ENCODE data around the gene KCNA5.

Gene KCNA5

DNA sequence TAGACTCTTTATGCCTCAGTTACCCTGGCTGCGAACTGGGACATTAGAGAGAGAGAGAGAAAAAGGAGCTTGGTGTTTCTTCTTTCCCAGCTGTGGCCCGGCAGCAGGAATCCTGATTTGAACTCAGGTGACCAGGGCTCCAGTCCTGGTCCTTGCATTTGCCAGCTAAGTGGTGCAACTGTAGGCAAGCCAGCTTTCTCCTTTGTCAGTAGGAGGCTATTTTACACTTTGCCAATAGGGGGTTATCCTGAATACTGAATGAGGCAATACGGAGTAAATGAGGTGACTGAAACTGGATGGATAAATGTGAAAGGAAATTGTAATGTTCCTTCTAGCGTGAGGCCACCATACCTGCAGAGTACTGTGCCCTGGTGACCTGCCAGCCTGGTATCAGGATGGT, 27.8 kb downstream of the KCNA5 start:
- H3K27me3 ChIP-seq (ENCODE audit: insufficient read depth, poor library complexity, severe bottlenecking): peaks cover 2% of the 10 kb centered on the region
- H3K27ac ChIP-seq (replicated peaks): no peak overlapping the region
- H3K4me3 ChIP-seq (replicated peaks; ENCODE audit: insufficient read depth, low read length): no peak overlapping the region
- no peak for DNase-seq (ENCODE audit: low read depth in 1 of 2, low spot score in 1 of 2)
- TF ChIP-seq POLR2AphosphoS5 (IDR thresholded peaks at IDR 0.05; ENCODE audit: low read depth) (no peak), GABPA (IDR thresholded peaks at IDR 0.05; ENCODE audit: low read depth) (no peak), CTCF (IDR thresholded peaks at IDR 0.05; ENCODE audit: insufficient read depth, low read length) (no peak), SPI1 (IDR thresholded peaks at IDR 0.05; ENCODE audit: borderline replicate concordance, low read depth) (no peak)
- TF ChIP-seq, protein P1, sequence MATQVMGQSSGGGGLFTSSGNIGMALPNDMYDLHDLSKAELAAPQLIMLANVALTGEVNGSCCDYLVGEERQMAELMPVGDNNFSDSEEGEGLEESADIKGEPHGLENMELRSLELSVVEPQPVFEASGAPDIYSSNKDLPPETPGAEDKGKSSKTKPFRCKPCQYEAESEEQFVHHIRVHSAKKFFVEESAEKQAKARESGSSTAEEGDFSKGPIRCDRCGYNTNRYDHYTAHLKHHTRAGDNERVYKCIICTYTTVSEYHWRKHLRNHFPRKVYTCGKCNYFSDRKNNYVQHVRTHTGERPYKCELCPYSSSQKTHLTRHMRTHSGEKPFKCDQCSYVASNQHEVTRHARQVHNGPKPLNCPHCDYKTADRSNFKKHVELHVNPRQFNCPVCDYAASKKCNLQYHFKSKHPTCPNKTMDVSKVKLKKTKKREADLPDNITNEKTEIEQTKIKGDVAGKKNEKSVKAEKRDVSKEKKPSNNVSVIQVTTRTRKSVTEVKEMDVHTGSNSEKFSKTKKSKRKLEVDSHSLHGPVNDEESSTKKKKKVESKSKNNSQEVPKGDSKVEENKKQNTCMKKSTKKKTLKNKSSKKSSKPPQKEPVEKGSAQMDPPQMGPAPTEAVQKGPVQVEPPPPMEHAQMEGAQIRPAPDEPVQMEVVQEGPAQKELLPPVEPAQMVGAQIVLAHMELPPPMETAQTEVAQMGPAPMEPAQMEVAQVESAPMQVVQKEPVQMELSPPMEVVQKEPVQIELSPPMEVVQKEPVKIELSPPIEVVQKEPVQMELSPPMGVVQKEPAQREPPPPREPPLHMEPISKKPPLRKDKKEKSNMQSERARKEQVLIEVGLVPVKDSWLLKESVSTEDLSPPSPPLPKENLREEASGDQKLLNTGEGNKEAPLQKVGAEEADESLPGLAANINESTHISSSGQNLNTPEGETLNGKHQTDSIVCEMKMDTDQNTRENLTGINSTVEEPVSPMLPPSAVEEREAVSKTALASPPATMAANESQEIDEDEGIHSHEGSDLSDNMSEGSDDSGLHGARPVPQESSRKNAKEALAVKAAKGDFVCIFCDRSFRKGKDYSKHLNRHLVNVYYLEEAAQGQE (IDR thresholded peaks at IDR 0.05; ENCODE audit: insufficient replicate concordance, low read depth): no peak

GRCh38 chr12:5072311-5072710, 28.6 kb downstream of the KCNA5 start:
- no peak for DNase-seq (ENCODE audit: low read depth in 1 of 2, low spot score in 1 of 2)
- Histone ChIP-seq H3K4me3 (replicated peaks; ENCODE audit: insufficient read depth, low read length) (no peak overlapping the region), H3K27ac (replicated peaks) (no peak overlapping the region), H3K27me3 (ENCODE audit: insufficient read depth, poor library complexity, severe bottlenecking) (no peaks in the 10 kb centered on the region)
- TF ChIP-seq POLR2AphosphoS5 (IDR thresholded peaks at IDR 0.05; ENCODE audit: low read depth) (no peak), SPI1 (IDR thresholded peaks at IDR 0.05; ENCODE audit: borderline replicate concordance, low read depth) (no peak), CTCF (IDR thresholded peaks at IDR 0.05; ENCODE audit: insufficient read depth, low read length) (no peak), GABPA (IDR thresholded peaks at IDR 0.05; ENCODE audit: low read depth) (no peak)
- TF ChIP-seq, protein P1 (IDR thresholded peaks at IDR 0.05; ENCODE audit: insufficient replicate concordance, low read depth): no peak

DNA sequence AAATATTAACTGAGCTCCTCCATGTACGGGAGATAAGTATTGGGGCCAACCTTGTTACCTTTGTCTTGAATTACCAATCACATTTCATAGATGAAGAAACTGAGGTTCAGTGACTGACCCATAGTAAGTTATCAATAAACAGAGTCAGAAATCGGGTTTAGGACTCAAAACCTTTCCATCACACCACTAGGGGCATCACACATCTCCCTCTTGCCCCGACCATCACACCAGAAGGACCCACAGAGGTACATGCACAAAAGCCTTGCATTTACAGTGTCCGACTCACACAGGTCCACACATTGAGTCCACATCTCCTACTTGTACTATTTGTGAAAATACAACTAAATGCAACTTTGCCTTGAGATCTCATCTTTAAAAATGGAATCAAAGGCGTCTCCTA, 29.4 kb downstream of the KCNA5 start:
- DNase-seq (ENCODE audit: low read depth in 1 of 2, low spot score in 1 of 2): no peak
- Histone ChIP-seq H3K27ac (replicated peaks) (no peak overlapping the region), H3K4me3 (replicated peaks; ENCODE audit: insufficient read depth, low read length) (no peak overlapping the region), H3K27me3 (ENCODE audit: insufficient read depth, poor library complexity, severe bottlenecking) (no peaks in the 10 kb centered on the region)
- no peak for TF ChIP-seq GABPA (IDR thresholded peaks at IDR 0.05; ENCODE audit: low read depth)

- TF ChIP-seq GABPA (IDR thresholded peaks at IDR 0.05; ENCODE audit: low read depth) (no peak), CTCF (IDR thresholded peaks at IDR 0.05; ENCODE audit: insufficient read depth, low read length) (no peak), SPI1 (IDR thresholded peaks at IDR 0.05; ENCODE audit: borderline replicate concordance, low read depth) (no peak), POLR2AphosphoS5 (IDR thresholded peaks at IDR 0.05; ENCODE audit: low read depth) (no peak)
- TF ChIP-seq, protein P1 (IDR thresholded peaks at IDR 0.05; ENCODE audit: insufficient replicate concordance, low read depth): no peak
- DNase-seq (ENCODE audit: low read depth in 1 of 2, low spot score in 1 of 2): no peak
- Histone ChIP-seq H3K4me3 (replicated peaks; ENCODE audit: insufficient read depth, low read length) (no peak overlapping the region), H3K27ac (replicated peaks) (no peak overlapping the region), H3K27me3 (ENCODE audit: insufficient read depth, poor library complexity, severe bottlenecking) (no peaks in the 10 kb centered on the region)
These were observed 30.2 kb downstream of the KCNA5 start for GRCh38 chr12:5073853-5074252.

Measured in HL-60 (cell line).